ENCODE results near the gene COG2.
"Not testable (repeated sequence)": the region's sequence is repeated elsewhere in the genome, so short reads cannot be mapped to it uniquely, and the experiment has no call there.

Gene COG2

DNA sequence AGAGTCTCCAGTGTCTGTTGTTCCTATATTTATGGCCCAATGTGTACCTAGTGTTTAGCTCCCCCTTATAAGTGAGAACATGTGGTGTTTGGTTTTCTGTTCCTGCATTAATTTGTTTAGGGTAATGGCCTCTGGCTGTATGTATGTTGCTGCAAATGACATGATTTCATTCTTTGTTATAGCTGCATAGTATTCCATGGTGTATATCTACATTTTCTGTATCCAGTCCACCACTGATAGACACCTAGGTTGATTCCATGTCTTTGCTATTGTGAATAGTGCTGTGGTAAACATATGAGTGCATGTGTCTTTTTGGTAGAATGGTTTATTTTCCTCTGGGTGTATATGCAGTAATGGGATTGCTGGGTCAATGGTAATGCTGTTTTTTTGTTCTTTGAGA, 56.7 kb downstream of the COG2 start:
- in situ Hi-C loops (cut with MboI; ENCODE audit: low sequenced_read_pairs) = not testable (repeated sequence)

DNA sequence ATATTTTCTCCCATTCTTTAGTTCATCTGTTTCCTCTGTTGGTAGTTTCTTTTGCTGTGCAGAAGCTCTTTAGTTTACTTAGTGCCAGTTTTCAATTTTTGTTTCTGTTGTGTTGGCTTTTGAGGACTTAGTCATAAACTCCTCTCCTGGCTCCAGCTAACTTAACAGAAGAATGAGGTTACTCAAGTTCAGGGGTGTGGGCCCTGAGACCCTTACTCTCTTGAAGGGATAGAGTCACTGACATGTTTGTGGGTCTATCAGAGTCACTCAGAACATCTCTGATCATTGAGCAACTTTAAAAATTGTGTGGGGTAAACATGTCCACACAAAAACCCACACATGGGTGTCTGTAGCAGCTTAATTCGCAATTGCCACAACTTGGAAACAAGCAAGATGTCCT, 57.4 kb downstream of the COG2 start:
- in situ Hi-C loops (cut with MboI; ENCODE audit: low sequenced_read_pairs) = no loop called here

DNA sequence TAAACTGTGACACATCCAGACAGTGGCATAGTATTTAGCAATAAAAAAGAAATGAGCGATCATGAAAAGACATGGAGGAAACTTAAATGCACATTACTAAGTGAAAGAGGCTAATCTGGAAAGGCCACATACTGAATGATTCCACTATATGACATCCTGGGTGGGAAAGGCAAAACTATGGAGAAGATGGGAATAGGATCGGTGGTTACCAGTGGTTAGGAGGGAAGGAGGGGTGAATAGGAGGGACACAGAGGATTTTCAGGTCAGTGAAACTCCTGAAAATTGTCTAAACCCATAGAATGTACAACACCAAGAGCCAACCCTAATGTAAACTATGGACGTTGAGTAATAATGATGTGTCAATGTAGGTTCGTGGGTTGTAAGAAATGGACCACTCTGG, 57.9 kb downstream of the COG2 start:
- in situ Hi-C loops (cut with MboI; ENCODE audit: low sequenced_read_pairs) = no loop called here

DNA sequence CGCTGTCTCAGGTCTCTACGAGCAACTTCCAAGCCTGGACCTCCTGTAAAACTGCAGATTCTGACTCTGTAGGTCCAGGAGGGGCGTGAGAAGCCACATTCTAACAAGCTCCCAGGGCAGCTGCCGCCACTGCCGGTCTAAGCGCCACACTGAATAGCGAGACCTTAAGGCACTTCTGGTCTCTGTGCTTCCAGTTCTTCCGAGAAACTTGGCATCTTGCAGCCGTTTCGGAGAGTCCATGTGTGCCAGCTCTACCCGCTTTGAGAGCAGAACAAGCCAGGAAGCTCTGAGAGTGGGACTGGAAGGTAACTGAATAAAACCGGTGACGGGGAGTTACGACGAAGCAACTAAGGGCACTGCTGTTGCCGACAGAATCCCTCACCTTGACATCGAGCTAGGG, 59.2 kb downstream of the COG2 start:
- in situ Hi-C loops (cut with MboI; ENCODE audit: low sequenced_read_pairs) = no loop called here

DNA sequence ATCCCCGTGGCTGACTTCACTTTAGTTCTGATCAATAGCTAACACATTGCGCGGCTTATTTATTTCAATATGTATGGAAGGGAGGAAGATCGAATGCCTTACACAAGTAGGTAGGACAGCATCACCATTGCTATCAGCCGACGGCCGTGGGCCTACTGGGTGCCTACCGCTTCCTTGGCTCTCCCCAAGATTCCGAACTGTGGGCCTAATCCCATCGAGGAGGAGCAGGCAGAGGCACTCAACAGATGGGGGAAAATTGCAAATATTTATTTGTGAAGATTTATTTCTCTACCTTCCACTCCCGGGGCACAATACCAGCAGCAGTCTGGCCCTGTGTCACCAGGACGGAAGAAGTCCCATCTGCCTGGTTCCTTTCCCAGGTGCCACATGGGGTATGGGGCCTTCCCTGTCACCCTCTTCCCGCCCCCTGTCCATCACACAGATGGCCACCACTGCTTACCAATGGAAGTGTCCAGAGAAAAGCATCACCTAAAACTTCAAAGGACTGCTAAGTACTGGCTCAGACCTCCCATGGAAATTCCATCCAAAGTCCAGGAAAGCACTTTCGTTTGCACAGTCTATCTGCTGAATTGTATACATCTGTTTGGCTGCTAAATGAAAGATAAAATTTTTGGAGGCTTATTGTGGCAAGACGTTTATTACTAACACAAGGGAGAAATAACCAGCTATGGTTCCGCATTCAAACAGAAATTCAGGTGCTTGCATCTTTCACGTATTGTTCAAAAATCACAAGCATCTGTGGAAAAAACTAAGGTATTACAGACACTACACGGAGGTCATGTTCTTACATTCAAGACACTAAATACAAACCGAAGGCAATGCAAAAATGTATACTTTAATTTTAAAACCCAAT, 59.9 kb downstream of the COG2 start:
- in situ Hi-C loops (cut with MboI; ENCODE audit: low sequenced_read_pairs) = no loop called here

DNA sequence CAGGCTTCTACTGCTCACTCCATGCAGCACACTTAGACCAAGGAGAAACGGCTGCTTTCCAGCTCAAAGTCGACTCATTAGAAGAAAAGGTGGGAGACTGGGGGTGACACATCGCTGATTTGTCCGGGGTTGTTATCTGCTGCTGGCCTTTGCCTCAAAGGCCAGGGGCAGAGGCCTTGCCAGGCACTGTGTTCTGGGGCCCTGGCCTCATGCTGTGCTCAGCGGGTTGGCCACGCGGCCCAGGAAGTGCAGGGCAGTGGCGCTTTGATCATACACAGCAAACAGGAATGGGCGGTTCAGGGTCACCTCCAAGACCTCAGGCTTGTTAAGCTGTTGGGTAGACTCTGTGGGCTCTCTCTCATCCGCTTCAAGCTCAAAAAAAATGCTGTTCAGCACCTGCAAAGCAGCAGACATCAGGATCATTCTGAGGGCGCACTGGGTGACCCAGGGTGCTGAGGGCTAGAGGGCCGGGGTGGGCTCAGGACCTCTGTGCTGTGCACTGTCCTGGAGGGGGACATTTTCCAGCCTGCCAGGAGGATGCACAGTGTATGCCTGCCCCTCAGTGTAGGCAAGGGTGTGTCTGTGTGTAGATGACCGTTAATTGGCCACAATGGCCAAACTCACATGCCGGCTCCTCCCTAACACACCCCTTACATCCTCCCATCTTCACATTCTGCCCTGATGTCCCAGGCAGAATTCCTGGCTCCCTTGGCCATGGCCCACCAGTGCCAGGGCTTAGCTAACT, 60.8 kb downstream of the COG2 start:
- in situ Hi-C loops (cut with MboI; ENCODE audit: low sequenced_read_pairs) = no loop called here

DNA sequence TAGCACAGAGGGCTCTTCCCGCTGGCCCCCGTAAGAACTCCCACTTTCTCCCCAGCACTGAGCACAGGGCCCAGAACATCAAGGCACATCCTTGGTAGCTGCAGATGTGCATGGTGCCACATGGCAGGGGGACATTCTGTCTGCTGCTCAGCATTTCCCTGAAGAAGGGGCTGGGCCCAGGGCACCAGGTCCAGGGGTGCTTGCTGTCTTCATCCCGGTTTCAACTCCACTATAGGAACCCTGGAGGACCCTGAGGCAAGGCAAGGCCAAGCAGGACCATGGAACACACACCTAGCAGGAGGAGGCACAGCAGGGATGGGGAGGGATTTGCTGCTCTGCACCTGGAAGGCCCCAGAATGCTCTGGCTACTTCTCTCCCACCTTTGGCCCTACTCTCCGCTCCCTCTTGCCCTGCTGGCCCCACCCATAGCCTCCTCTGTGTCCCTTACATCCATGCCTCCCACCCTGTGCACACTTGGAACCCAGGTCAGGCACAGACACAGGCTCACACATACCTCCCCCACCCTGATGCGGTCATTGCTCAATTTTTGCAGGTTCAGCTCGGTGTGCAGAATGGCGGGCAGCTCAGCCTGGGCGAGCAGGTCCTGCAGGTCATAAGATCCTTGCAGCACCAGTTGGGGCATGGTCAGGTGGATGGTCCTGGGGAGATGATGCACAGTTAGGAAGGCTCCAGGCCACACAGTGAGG, 61.6 kb downstream of the COG2 start:
- in situ Hi-C loops (cut with MboI; ENCODE audit: low sequenced_read_pairs) = no loop called here

DNA sequence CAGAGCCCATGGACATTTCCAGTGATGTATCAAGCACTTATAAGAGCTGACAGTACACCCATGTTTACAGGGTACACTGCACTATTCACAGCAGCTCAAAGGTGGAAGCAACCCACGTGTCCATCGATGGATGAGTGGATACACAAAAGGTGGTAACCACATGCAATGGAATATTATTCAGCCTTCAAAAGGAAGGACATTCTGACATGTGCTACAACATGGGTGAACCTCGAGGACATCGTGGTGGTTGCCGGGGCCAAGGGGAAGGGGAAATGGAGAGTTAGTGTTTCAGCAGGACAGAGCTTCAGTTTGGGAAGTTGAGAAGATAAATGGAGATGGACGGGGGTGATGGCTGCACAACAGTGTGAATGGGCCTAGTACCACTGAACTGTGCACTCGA, 62.5 kb downstream of the COG2 start:
- in situ Hi-C loops (cut with MboI; ENCODE audit: low sequenced_read_pairs) = no loop called here

DNA sequence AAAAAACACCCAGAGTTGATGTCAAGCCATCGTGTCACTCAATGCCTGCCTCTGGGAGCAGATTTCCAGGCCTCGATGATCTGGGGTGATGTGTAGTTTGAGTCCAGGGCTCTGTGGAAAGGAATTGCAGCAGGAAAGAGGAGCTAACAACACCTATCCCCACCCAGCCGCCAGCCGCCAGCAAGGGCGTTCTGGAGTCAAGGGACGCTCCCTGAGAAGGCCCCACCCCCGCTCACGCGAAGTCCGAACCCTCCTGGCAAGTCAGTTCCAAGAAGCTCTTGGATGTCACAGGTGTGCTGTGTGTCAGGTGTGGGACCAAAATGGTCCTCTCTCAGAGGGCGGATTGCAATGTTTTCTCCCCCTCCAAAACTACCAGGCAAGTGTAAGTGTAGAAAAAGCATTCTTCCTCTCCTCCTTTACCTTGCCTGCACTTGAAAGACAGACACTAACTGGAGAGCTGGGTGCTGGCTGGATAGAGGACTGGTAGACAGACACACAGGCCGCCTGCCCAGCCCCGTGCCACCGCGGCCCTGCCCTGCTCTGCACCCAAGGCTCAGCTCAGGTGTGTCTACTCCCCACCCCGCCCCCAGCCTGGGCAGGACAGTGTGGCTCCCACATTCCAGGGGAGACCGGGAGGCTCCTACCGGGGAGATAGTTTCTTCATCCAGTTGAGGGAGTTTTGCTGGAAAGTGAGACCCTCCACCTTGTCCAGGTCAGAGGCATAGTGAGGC, 63.2 kb downstream of the COG2 start:
- in situ Hi-C loops (cut with MboI; ENCODE audit: low sequenced_read_pairs) = no loop called here

DNA sequence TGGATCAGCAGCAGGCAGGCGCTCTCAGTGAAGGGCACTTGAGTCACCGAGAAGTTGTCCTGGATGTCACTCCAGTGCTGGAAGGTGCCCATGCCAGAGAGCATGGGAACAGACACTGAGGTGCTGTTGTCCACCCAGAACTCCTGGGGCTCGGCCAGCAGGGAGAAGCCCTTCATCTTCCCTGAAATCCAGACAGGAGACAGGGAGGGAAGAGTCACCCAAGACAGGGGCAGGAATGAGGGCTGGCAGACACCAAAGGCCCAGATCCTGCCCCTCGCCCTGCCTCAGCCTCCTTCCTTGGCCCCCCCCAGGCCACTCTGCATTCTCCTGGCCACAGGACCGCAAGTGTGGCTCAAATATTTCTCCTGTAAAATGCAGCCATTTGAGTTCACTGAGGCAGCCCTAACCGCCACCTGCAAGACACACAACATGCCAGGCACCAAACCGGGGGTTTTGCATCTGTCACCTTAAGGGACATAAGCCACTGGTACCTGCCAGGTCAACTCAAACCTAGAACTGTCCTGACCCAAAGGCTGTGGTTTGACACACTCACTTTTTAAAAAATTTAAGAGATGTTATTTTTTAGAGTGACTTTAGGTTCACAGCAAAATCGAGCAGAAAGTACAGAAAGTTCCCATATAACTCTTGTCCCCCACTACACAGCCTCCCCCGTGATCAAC, 63.9 kb downstream of the COG2 start:
- in situ Hi-C loops (cut with MboI; ENCODE audit: low sequenced_read_pairs) = no loop called here

DNA sequence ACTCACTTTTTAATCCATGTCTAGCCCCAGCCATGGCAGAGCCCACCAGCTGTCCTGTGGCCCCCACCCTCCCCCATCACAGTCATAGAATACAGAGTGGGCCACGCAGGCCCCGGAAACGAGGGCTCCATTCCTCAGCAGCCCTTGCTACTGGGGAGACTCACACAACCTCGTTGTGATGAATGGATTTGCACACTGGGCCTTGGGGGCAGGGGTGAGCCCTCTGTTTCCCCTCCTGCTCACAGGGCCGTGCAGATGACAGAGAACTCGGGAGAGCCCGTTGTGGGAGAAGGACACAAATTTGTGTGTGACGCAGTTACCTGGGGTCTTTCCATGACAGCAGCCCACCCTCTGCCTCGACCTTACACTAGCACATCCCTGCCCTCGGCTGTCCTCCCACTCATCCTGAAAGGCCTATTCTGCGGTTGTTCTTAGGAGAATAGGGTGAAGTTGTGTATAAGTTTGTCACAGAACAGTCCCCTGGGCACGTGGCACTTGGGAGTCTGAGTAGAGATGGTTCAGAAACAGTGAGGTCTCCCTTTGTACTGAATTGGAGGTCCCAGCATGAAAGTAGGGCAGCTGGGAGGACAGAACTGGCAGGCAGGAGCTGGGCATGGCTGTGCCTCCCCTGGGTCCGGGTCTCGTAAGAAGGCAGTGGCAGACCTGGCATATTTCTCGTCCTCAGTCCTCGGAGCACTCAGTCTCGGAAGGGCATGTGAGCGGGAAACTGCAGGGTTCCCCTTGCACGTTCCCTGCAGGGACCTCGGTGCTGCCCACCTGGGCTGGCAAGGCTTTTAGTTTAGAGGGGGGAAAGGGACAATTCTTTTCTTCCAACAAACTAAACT, 64.8 kb downstream of the COG2 start:
- in situ Hi-C loops (cut with MboI; ENCODE audit: low sequenced_read_pairs) = no loop called here

DNA sequence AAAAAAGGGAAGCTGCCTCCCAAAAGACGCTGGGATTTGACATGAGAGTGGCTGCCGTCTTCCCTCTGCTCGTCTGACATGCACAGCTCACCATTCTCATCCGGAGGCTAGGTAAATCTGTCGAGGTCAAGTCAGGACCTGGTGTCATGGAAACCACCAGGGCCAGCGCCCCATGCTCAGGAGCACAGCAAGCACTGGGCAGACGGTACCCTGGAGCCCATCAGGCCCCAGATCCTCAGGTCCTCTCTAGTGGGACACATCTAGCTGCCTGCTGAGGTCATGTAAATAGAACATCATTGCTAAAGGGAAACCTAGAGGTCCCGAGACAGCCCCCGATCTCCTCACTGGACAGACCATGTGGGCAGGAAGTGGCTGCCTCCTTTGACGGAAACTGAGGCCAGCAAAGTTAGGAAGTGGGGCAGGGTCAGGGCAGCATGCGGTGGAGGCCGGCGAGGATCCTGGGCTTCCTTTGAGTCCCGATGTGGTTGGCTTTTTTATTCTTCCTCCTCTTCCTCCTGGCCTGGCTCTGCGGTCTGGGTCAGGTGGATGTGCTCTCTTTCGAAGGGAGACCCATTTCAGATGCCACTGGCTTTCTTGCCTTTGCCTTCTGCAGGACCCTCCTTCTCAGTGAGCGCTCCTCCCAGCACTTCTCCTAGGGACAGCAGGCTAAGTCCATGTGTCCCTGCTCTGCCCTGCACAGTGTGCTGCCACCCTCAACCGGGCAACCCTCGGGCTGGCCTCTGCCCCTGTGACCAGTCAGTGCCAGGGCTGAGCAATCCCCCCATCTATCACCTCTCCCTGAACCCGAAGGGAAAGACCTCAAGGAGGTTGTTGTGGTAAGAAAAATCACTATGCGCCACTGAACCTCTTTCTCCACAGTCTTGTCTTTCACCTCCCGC, 65.7 kb downstream of the COG2 start:
- in situ Hi-C loops (cut with MboI; ENCODE audit: low sequenced_read_pairs) = no loop called here

DNA sequence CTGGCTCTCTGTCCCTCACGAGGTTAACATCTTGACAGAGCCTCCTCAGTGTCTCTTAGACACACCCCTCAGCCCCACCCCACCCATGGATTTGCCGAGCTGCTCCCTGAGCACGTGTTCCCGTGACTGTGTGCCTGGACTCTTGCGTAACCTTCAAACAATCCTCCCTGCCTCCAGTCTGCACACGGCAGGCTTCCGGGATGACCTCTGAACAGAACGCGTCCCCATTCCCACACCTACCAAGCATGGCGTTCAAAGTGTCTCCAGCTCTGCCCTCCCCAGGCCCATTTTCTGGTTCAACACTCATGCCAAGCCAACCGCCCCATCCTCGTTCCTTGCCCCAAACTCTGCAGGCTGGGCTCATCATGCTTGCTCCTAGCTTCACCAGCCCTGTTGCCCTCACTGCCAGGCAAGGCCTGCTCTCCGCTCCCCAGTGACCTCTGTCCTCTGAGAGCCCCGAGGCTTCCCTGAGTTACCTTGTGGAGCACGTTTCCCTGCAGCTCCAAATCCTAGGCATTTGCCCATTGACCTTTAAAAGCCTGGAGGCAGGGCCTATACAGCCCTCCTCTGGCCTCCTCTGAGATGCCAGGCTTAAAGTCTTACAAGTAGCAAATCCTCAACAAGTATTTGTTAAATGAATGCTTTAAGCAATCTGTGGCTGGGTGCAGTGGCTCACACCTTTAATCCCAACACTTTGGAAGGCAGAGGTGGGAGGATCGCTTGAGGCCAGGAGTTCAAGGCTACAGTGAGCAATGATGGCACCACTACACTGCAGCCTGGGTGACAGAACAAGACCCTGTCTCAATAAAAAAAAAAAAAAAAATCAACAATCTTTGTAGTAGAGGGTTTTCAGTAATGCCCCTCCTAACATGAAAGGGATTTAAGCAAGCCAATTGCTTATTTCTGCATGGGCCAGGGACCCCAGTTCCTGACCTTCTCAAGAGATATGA, 66.6 kb downstream of the COG2 start:
- in situ Hi-C loops (cut with MboI; ENCODE audit: low sequenced_read_pairs) = no loop called here

DNA sequence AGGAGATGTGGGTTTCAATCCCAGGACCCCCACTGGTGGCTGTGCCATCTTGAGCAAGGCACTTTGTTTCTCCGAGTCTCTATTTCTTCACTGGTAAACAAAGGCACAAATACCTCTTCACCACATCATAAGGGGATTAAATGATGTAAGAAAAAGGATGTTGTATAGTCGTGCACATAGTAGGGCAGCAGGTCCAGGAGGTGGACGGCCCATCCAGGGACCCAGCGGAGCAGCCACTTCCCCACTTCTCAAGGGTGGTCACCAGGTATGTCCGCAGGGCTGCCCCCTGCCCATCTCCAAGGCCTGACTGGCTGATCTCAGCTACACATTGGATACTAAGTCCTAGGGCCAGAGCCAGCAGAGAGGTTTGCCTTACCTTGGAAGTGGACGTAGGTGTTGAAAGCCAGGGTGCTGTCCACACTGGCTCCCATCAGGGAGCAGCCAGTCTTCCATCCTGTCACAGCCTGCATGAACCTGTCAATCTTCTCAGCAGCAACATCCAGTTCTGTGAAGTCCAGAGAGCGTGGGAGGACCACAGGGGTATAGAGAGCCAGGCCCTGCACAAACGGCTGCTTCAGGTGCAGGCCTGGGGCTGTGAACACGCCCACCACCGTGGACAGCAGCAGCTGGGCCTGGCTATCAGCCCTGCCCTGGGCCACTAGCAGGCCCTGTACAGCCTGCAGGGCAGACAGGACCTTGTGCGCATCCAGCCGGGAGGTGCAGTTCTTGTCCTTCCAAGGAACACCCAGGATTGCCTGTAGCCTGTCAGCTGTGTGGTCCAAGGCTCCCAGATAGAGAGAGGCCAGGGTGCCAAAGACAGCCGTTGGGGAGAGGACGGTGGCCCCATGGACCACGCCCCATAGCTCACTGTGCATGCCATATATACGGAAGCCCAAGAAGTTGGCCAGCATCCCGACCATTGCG, 67.6 kb downstream of the COG2 start:
- in situ Hi-C loops (cut with MboI; ENCODE audit: low sequenced_read_pairs) = no loop called here

DNA sequence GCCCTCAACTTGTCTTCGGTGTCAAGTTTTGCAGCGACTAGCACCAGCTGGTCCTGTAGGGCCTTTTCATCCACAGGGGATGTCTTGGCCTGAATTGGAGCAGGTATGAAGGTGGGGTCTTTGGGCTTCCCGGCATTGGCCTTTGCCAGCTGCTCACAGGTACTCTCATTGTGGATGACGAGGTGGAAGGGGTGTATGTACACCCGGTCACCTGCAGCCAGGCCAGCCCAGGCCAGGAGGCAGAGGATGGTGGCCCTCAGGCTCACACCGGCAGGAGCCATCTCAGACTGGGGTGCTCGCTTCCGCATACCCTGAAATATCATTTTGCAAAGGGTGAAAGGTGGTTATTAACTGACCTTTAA, 68.2 kb downstream of the COG2 start:
- in situ Hi-C loops (cut with MboI; ENCODE audit: low sequenced_read_pairs) = no loop called here

DNA sequence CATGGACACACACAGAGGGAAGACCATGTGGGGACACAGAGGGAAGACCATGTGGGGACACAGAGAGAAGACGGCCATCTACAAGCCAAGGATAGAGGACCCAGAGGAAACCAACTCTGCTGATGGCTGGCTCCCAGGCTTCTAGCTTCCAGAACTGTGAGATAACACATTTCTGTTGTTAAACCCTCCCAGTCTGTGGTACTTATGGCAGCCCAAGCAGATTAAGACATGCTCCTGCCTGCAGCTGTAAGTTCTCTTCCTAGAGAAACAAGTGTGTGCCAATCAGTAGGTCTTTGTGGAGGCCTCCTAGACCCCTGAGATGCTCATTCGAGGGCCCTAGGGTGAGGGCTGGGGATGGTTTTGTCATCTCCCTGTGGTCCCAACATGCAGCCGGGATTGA, 69.0 kb downstream of the COG2 start:
- in situ Hi-C loops (cut with MboI; ENCODE audit: low sequenced_read_pairs) = no loop called here
